MM.1S (cell line): ENCODE results near the gene PLPP6.
A peak's percentile ranks its signal among the peaks of the same experiment; 100 is the strongest.

ENCODE experiments used
- DNase-seq: peaks from one replicate; pipeline ENCODE4 v3.0.0-alpha.2; 2015
- H2AFZ ChIP-seq: fragments of 300-600 bp; sonication (generic); 2 replicates; pipeline ENCODE4 v1.6.0; 2016; ENCODE audit warnings: antibody characterized with exemption, low read length
- H3F3A ChIP-seq: fragments of 300-600 bp; sonication (generic); 2 replicates; pipeline ENCODE4 v1.6.1; 2016; ENCODE audit warnings: mild to moderate bottlenecking, antibody characterized with exemption, low read length, moderate library complexity, mixed read lengths; ENCODE audit not compliant: insufficient read depth
- H3K27ac ChIP-seq: fragments of 300-600 bp; sonication (generic); 2 replicates; pipeline ENCODE4 v1.5.1; 2016; ENCODE audit warnings: mild to moderate bottlenecking, low read length
- H3K27me3 ChIP-seq: fragments of 300-600 bp; sonication (generic); replicated peaks from 2 replicates; pipeline ENCODE4 v1.6.0; 2016; ENCODE audit warnings: low read length; ENCODE audit not compliant: insufficient read depth
- H3K36me3 ChIP-seq: fragments of 300-600 bp; sonication (generic); replicated peaks from 2 replicates; pipeline ENCODE4 v1.6.1; 2016; ENCODE audit warnings: mild to moderate bottlenecking, low read length, mixed read lengths; ENCODE audit not compliant: insufficient read depth
- H3K4me1 ChIP-seq: fragments of 300-600 bp; sonication (generic); 2 replicates; pipeline ENCODE4 v1.6.1; 2016; ENCODE audit warnings: low read length, mixed read lengths
- H3K4me2 ChIP-seq: fragments of 300-600 bp; sonication (generic); 2 replicates; pipeline ENCODE4 v1.6.0; 2016; ENCODE audit warnings: low read depth, low read length
- H3K4me3 ChIP-seq: fragments of 300-600 bp; sonication (generic); 2 replicates; pipeline ENCODE4 v1.5.1; 2016; ENCODE audit warnings: low read length, mixed read lengths
- H3K79me2 ChIP-seq: fragments of 300-600 bp; sonication (generic); 2 replicates; pipeline ENCODE4 v1.6.1; 2016; ENCODE audit warnings: mixed run types, low read length, mixed read lengths
- H3K9ac ChIP-seq: fragments of 300-600 bp; sonication (generic); 2 replicates; pipeline ENCODE4 v1.6.1; 2016; ENCODE audit warnings: low read length, mixed read lengths
- H3K9me2 ChIP-seq: fragments of 300-600 bp; sonication (generic); replicated peaks from 2 replicates; pipeline ENCODE4 v1.6.1; 2016; ENCODE audit warnings: mild to moderate bottlenecking, low read length, mixed read lengths; ENCODE audit not compliant: insufficient read depth
- H3K9me3 ChIP-seq: fragments of 300-600 bp; sonication (generic); replicated peaks from 2 replicates; pipeline ENCODE4 v1.6.1; 2016; ENCODE audit warnings: mild to moderate bottlenecking, low read length, mixed read lengths; ENCODE audit not compliant: insufficient read depth
- H4K20me1 ChIP-seq: fragments of 300-600 bp; sonication (generic); 2 replicates; pipeline ENCODE4 v1.6.1; 2016; ENCODE audit warnings: mild to moderate bottlenecking, low read length, moderate library complexity, mixed read lengths; ENCODE audit not compliant: insufficient read depth
- EZH2 ChIP-seq: fragments of 300-600 bp; sonication (generic); optimal IDR thresholded peaks from 2 replicates; pipeline ENCODE3; 2017; ENCODE audit warnings: low read depth, mild to moderate bottlenecking, antibody characterized with exemption, low read length, mixed read lengths
- EZH2phosphoT487 ChIP-seq: fragments of 300-600 bp; sonication (generic); IDR thresholded peaks from 2 replicates; pipeline ENCODE4 v1.6.1; 2018; ENCODE audit warnings: antibody characterized with exemption, low read length
- TF ChIP-seq, protein P1 (sequence below): fragments of 300-600 bp; sonication (generic); IDR thresholded peaks from 2 replicates; pipeline ENCODE4 v1.5.1; 2016; ENCODE audit warnings: antibody characterized with exemption, low read length, mixed read lengths

The PLPP6 gene

DNA sequence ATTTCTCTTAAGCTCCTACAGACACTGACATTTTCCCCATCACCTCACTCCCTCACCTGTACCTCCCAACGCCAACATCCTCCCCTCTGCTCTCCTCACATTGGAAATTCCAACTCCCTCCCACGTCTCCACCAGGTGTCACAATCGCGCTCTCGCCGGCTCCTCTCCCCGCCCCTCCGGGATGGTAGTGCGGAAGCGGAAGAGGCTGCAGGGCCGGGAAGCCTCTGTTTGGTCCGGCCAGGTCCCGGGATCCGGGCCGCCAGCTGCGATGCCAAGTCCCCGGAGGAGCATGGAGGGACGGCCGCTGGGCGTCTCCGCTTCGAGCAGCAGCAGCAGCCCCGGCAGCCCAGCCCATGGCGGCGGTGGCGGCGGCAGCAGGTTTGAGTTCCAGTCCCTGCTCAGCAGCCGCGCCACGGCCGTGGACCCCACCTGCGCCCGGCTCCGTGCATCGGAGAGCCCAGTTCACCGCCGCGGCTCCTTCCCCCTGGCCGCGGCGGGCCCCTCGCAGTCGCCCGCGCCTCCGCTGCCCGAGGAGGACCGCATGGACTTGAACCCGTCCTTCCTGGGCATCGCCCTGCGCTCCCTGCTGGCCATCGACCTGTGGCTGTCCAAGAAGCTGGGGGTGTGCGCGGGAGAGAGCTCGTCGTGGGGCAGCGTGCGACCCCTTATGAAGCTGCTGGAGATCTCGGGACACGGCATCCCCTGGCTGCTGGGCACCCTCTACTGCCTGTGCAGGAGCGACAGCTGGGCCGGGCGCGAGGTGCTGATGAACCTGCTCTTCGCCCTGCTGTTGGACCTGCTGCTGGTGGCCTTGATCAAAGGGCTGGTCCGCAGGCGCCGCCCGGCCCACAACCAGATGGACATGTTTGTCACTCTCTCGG, at the start of gene PLPP6:
TSS of gene PLPP6 (plus strand) at position 187 of the 881 bp plus-strand sequence. CDS start at position 269, 82 bp downstream.
- Histone ChIP-seq H3K9ac (peak within 1 kb of the TSS; percentile 61), H3K9me2 (no peaks in the 10 kb centered on the region), H3K36me3 (no peaks in the 10 kb centered on the region), H3F3A (peaks cover 16% of the 10 kb centered on the region), H3K4me2 (peak within 1 kb of the TSS; percentile 89), H4K20me1 (no peaks in the 10 kb centered on the region), H2AFZ (peak within 1 kb of the TSS; percentile 42), H3K27ac (peak within 1 kb of the TSS; percentile 55; the same call in 1 of the 2 replicates), H3K79me2 (no peaks in the 10 kb centered on the region), H3K4me3 (peak within 1 kb of the TSS; percentile 70), H3K9me3 (no peaks in the 10 kb centered on the region), H3K27me3 (no peaks in the 10 kb centered on the region), H3K4me1 (peaks cover 24% of the 10 kb centered on the region)
- no peak for TF ChIP-seq EZH2
- TF ChIP-seq, protein P1, sequence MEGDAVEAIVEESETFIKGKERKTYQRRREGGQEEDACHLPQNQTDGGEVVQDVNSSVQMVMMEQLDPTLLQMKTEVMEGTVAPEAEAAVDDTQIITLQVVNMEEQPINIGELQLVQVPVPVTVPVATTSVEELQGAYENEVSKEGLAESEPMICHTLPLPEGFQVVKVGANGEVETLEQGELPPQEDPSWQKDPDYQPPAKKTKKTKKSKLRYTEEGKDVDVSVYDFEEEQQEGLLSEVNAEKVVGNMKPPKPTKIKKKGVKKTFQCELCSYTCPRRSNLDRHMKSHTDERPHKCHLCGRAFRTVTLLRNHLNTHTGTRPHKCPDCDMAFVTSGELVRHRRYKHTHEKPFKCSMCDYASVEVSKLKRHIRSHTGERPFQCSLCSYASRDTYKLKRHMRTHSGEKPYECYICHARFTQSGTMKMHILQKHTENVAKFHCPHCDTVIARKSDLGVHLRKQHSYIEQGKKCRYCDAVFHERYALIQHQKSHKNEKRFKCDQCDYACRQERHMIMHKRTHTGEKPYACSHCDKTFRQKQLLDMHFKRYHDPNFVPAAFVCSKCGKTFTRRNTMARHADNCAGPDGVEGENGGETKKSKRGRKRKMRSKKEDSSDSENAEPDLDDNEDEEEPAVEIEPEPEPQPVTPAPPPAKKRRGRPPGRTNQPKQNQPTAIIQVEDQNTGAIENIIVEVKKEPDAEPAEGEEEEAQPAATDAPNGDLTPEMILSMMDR: peak; percentile 57
- DNase-seq: peak; percentile 76

DNA sequence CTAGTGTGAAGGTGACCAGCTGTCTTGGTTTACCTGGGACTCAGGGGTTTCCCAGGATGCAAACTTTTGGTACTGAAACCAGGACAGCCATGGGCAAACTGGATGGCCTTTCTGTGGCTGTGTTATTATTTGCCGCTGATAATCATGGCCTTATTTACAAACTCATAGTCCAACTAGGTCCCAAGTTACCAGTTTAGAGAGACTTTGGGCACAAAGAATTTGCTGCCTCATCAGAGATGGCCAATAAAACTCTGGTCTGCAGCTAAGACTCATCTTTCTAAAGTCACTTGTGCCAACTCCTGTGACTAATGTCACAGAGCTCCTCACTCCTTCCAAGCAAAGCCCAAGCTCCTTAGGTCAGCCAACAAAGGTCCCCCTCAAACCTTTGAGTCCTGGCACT, 47.5 kb upstream of the PLPP6 start:
- TF ChIP-seq EZH2phosphoT487 (no peak), EZH2 (no peak)
- TF ChIP-seq, protein P1: no peak
- no peaks in the 10 kb centered on the region for H3K9me2 ChIP-seq
- H4K20me1 ChIP-seq: no peaks in the 10 kb centered on the region
- no peaks in the 10 kb centered on the region for H3F3A ChIP-seq
- H3K27me3 ChIP-seq: no peaks in the 10 kb centered on the region
- no peak for DNase-seq
- no peaks in the 10 kb centered on the region for H3K9me3 ChIP-seq
- no peaks in the 10 kb centered on the region for H3K4me1 ChIP-seq
- H2AFZ ChIP-seq: no peak overlapping the region
- no peaks in the 10 kb centered on the region for H3K79me2 ChIP-seq
- H3K27ac ChIP-seq: no peak overlapping the region
- no peak overlapping the region for H3K9ac ChIP-seq
- H3K36me3 ChIP-seq: no peaks in the 10 kb centered on the region
- no peak overlapping the region for H3K4me3 ChIP-seq
- H3K4me2 ChIP-seq: no peak overlapping the region

DNA sequence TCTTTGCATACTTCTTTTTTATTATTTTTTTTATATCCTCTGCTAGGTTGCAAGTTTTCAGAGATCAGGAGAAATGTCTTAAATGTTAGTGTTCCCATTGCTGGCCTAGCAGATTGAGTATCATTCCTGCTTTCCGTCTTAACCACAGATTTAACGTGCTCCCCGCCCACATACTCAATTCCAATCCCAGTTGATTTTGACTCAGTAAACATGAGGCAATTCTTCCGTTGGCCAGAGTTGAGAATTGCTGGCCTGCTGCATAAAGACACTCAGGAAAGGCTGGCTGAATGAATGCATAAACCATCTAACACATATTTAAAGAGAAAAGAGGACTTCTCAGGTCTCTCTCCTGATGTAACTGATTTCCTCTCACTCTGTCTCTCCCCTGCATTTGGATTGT, 46.8 kb upstream of the PLPP6 start:
- Histone ChIP-seq H3K27ac (no peak overlapping the region), H3K9me2 (no peaks in the 10 kb centered on the region), H4K20me1 (no peaks in the 10 kb centered on the region), H2AFZ (no peak overlapping the region), H3K27me3 (no peaks in the 10 kb centered on the region), H3K9me3 (no peaks in the 10 kb centered on the region), H3K4me1 (no peaks in the 10 kb centered on the region), H3K4me2 (no peak overlapping the region), H3K9ac (no peak overlapping the region), H3F3A (no peaks in the 10 kb centered on the region), H3K4me3 (no peak overlapping the region), H3K79me2 (no peaks in the 10 kb centered on the region), H3K36me3 (no peaks in the 10 kb centered on the region)
- TF ChIP-seq EZH2phosphoT487 (no peak), EZH2 (no peak)
- TF ChIP-seq, protein P1: no peak
- DNase-seq: no peak
